HepG2 (cell line): Measurements from ENCODE around the gene SEZ6. TPM values are rescaled to one million over a fixed set of nuclear protein-coding genes. Genes with fewer than 3 reads are reported as not detected.

ENCODE experiments used
- BHLHE40 ChIP-seq: IDR thresholded peaks from 2 replicates; pipeline ENCODE4 v1.6.1; 2011; ENCODE audit warnings: low read length, improper control_type of control experiment
- CEBPZ ChIP-seq: IDR thresholded peaks from 2 replicates; pipeline ENCODE4 v1.6.1; 2012; ENCODE audit warnings: low read length, improper control_type of control experiment
- ELF3 ChIP-seq: IDR thresholded peaks from 2 replicates; pipeline ENCODE4 v1.6.1; 2016; ENCODE audit warnings: missing genetic modification reagents, missing compliant biosample characterization
- GZF1 ChIP-seq: sonication (generic); formaldehyde crosslinking; IDR thresholded peaks from 2 replicates; pipeline ENCODE4 v1.5.1; 2020; ENCODE audit warnings: mild to moderate bottlenecking, missing genetic modification reagents
- HOXA3 ChIP-seq: sonication (generic); formaldehyde crosslinking; IDR thresholded peaks from 2 replicates; pipeline ENCODE4 v1.5.0; 2020; ENCODE audit warnings: missing genetic modification reagents
- MIER2 ChIP-seq: IDR thresholded peaks from 2 replicates; pipeline ENCODE4 v1.6.1; 2016; ENCODE audit warnings: missing biosample characterization, missing genetic modification reagents
- NFE2L2 ChIP-seq: fragments of 150-350 bp; IDR thresholded peaks from 2 replicates; pipeline ENCODE4 v1.6.1; 2014; ENCODE audit warnings: low read length
- ZNF136 ChIP-seq: sonication (generic); formaldehyde crosslinking; IDR thresholded peaks from 2 replicates; pipeline ENCODE4 v1.8.1; 2022; ENCODE audit warnings: low read depth, mild to moderate bottlenecking, moderate library complexity, missing genetic modification reagents
- ZNF318 ChIP-seq: sonication (generic); formaldehyde crosslinking; IDR thresholded peaks from 2 replicates; pipeline ENCODE4 v1.4.0; 2020; ENCODE audit warnings: mild to moderate bottlenecking, missing genetic modification reagents
- ZNF496 ChIP-seq: sonication (generic); formaldehyde crosslinking; IDR thresholded peaks from 2 replicates; pipeline ENCODE4 v1.8.1; 2023; ENCODE audit warnings: mild to moderate bottlenecking, moderate library complexity, missing genetic modification reagents; ENCODE audit not compliant: insufficient replicate concordance
- ZNF710 ChIP-seq: sonication (generic); formaldehyde crosslinking; IDR thresholded peaks from 2 replicates; pipeline ENCODE4 v1.5.0; 2020; ENCODE audit warnings: mild to moderate bottlenecking, missing genetic modification reagents, borderline replicate concordance
- polyA plus RNA-seq, 8 experiments: library from polyadenylated mRNA; depleted of rRNA in 3 of 8; stranded (reverse) in 7 of 8; unstranded in 1 of 8; fragments of >200 nt; fragmentation: Illumina TruSeq in 4 of 8; extraction: Trizol in 4 of 8; gene quantifications; 2 replicates each; pipeline versions ENCODE4 v1.2.1 to v1.2.3, GENCODE V29; 2011 to 2016; ENCODE audit warnings: low read depth in 4 of 8, missing spikeins in 1 of 8, mixed read lengths in 1 of 8; ENCODE audit not compliant: insufficient read depth in 1 of 8
- total RNA-seq, 5 experiments: library from RNA; depleted of rRNA; stranded (reverse); fragments of >200 nt; fragmentation: Illumina TruSeq; extraction: Trizol; gene quantifications; 2 replicates each; pipeline ENCODE4 v1.2.3, GENCODE V29; 2016; ENCODE audit warnings: low read depth in 1 of 5

SEZ6 gene
- total and polyA plus RNA-seq, 2 of the 13 experiments (the other 11 are each of a cell fraction or from before 2014, with no cell fraction given): not detected

GRCh38 chr17:29004081-29004692, 1.6 kb downstream of the SEZ6 start (continued):
- TF ChIP-seq BHLHE40 (no peak), ZNF318 (CRISPR knock-in tag) (no peak), NFE2L2 (no peak), ZNF496 (no peak), ZNF136 (CRISPR knock-in tag) (no peak), HOXA3 (CRISPR knock-in tag) (no peak), MIER2 (peak; percentile 94), GZF1 (CRISPR knock-in tag) (peak; percentile 90; the same call in 1 of the 2 replicates), ELF3 (no peak), CEBPZ (no peak), ZNF710 (CRISPR knock-in tag) (no peak)
